GM19395 (cell line): Measurements from ENCODE around the gene ADM2.

Source experiments
- ATAC-seq: cut with Tn5 transposase; IDR thresholded peaks from one replicate; pipeline ENCODE4 v1.9.1; 2021; ENCODE audit warnings: mild to moderate bottlenecking, moderate library complexity; ENCODE audit not compliant: unreplicated experiment

ADM2 gene

DNA sequence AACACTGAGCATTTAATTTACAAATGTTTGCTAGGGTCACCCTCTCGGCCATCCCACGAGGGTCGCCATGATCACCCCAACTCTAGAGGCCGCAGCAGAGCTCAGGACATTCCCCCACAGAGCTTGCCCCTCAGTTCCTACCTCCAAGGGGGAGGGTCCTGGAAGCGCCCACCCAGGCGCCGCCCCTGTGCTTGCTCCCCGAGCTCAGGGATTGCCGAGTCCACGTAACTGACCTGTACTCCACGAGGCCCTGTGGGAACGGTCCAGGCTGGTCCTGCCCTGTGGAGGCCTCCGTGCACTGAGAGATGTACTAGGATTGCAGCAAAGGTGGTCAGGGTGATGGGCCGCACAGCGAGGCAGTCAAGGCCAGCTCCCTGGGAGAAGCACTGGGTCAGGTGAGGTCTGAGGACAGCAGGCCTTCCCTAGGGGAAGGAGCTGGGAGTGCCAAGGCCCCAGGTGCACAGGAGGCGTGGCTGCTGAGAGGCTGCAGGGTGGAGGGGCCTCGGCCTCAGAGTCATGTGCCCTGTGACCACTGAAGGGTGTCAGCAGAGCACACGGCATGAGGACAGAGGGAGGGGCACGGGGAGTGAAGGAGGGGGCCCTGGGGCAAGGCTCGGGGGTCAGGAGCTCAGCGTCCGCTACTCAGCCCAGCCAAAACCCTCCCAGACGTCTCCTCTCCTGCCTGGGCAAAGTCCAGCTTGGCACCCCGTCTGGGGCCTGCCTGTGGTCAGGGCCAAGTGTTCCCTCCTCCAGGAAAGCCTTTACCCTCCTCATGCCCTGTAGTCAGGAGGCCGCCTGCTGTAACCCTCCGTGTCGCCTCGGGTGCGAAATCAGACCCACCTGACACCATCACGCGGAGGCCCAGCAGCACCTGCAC lies 2.9 kb downstream of the ADM2 start:
- no peak for ATAC-seq

GRCh38 chr22:50485221-50486131 lies 4.1 kb downstream of the ADM2 start:
- no peak for ATAC-seq

DNA sequence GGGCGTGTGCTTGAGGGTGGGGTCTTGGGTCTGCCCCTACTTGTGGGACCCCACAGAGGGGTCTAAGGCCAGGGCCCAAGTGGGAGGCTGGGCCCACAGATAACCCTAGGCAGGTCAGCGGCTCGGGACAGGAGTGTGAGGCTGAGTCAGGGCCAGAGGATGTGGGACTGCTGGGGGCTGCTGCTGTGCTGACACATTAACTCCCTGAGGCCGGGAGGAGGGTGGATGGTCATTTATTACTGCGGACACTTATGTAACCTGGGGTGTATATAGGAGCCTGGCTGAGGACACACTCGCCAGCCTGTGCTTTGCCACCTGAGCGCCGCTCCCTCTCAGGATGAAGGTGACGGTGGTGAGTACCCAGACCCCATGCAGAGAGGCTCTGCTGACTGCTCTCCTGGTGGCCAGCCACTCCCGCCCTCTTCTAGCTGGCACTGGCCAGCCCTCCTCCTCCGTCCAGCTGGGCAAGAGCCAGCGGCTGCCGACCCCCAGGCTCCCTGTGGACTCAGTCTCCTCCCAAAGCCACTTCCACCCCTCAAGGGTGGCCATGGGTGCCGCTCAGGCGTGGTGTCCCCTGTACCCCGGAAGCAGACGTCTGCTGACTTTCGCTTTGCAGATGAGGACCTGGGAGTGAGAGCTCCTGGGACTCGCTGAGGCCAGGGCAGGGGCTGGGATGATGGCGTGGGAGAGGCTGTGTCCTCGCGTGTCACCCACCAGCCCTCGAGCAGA lies 5.4 kb downstream of the ADM2 start, which contains the start of gene MIOX:
Gene MIOX, plus strand, starts transcription at position 299 of the 729 bp plus-strand sequence. Its CDS starts 39 bp downstream, at position 338.
- ATAC-seq: no peak

GRCh38 chr22:50487290-50488005 lies 6.1 kb downstream of the ADM2 start:
- no peak for ATAC-seq

- ATAC-seq: no peak
Measured at GRCh38 chr22:50488006-50488677, 6.8 kb downstream of the ADM2 start.

GRCh38 chr22:50488886-50489285 lies 7.5 kb downstream of the ADM2 start:
- no peak for ATAC-seq

DNA sequence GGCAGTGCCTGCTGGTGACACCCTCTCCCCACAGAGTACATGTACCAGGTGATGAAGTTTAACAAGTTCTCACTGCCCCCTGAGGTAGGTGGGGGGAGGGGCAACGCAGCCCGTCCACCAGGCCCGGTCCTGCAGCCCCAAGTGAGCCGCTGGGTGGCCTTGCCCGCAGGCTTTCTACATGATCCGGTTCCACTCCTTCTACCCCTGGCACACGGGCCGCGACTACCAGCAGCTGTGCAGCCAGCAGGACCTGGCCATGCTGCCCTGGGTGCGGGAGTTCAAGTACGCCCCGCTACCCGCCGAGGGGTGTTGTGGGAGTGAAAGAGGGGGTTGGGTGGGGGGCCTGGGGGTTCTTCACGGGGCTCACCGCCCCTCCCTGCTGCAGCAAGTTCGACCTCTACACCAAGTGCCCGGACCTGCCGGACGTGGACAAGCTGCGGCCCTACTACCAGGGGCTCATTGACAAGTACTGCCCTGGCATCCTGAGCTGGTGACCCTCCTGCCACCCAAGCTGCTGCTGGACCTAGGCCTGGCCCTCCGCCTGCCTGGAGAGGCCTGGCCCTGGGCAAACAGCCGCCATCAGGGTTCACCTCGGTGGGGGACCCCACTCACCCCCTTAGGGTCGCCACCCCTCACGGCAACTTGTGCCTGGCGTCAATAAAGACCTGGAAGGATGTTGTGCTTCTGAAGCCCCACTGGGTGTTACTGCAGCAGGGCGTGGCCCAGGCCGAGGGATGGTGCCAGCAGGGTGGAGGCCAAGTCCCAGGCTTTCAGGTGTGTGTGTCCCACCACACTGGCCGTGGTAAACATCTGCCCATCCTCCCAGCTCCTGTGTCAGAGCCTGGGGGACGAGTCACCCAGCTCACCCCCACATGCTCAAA lies 8.3 kb downstream of the ADM2 start:
- no peak for ATAC-seq

DNA sequence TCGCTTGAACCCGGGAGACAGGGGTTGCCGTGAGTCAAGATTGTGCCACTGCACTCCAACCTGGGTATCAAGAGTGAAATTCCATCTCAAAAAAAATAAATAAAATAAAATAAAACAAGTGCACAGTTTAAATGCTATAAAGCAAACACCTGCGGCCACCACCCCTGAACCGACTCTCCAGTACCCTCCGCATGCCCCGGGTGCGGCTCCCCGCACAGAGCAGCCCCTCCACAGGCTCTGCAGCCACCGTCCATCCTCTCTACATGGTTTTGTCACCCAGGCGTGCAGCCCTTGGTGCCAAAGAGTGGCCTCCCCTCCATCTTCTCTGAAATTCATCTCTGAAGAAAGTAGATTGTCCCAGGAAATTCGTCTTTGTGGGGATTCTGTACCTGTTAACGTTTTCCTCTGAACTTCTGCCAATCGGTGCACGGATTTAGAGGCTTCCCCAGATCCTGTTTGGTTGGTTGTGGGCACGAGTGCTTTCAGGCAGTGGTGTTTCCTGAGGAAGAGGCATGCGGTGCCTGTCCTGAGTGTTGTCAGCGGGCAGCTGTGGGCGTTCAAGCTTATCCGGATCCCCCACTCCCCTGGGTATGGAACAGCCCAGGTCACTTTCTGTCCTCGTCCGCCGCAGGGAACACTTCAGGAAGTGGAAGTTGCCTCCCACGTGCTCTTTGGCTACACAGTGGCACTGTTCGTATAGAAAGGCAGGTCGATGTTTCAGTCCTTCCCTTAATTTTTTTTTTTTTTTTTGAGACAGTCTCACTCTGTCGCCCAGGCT lies 9.4 kb downstream of the ADM2 start:
- no peak for ATAC-seq

- no peak for ATAC-seq
Measured at GRCh38 chr22:50497093-50497492, 15.8 kb downstream of the ADM2 start.

DNA sequence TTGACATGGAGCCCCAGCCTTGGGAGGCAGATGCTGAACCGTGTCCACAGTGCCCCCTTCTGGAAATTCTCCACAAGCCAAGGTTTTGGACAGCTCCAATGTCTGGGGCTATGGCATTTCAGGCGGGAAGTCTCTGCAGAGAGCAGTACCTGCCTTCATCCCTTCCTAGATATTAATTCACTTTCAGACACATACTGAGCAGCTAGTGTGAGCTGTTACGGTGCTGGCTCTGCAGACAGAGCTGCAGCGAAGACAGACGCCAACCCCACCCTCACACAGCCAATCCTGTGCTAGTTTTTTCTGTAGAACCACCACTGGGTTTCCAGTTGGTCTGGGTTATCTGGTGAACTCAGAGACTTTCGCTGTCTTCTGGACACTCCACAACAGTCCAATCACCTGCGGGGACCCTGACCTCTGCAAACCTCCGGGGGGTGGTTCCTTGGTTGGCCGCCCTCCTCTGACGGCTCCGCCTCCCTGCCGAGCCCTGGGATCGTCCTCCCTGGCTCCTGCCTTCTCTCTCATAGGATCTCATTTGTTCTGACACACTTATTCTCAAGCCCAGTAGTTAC lies 17.1 kb downstream of the ADM2 start:
- no peak for ATAC-seq

DNA sequence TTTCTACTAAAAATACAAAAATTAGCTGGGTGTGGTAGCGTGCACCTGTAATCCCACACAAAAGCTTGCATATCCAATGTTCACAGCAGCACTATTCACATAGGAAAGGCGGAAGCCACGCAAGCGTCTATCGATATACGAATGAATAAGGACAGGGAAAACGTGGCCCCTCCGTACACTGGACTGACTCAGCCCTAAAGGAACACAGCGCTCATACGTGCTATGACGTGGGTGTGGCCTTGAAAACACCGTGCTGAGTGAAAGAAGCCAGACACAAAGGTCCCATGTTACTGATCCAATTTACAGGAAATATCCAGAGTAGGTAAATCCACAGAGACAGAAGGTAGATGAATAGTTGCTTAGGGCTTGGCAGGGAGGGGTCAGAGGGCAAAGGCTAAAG lies 19.1 kb downstream of the ADM2 start:
- no peak for ATAC-seq

- no peak for ATAC-seq
Measured at GRCh38 chr22:50502096-50502495, 20.8 kb downstream of the ADM2 start.

GRCh38 chr22:50502628-50503474 lies 21.5 kb downstream of the ADM2 start:
- no peak for ATAC-seq

DNA sequence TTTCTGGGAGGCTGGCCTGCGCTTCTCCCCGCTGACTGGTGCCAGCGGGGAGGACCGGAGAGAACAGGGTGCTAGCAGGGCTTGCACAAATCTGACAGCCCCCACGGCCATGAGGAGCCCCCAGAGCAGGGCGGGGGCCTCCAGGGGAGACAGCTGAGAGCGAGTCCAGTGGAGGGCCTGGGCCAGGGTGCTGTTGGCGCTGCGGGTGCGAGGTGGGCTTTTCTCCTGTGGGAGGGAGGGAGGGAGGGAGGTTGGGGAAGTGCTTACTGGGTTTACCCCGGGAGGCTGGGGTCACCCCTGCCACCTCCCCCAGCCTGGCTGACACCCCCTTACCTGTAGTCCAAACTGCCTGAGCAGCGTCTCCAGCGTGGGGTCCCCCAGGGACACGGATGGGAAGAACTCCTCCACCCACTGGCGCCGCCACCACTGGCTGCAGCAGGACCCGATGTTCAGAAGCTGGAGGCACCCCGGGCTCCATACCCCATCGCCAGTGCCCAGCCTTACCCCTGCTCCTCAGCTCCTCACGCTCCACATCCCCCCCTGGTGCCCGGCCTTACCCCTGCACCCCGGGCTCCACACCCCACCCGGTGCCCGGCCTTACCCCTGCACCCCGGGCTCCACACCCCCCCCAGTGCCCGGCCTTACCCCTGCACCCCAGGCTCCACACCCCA lies 22.3 kb downstream of the ADM2 start:
- no peak for ATAC-seq

GRCh38 chr22:50504369-50505211 lies 23.2 kb downstream of the ADM2 start:
- ATAC-seq: no peak
